ENCODE measurements around the gene ABI3. TPM values are rescaled to one million over a fixed set of nuclear protein-coding genes. Genes with fewer than 3 reads are reported as not detected.
"Not testable (repeated sequence)": the region's sequence is repeated elsewhere in the genome, so short reads cannot be mapped to it uniquely, and the experiment has no call there.

Gene ABI3, protein sequence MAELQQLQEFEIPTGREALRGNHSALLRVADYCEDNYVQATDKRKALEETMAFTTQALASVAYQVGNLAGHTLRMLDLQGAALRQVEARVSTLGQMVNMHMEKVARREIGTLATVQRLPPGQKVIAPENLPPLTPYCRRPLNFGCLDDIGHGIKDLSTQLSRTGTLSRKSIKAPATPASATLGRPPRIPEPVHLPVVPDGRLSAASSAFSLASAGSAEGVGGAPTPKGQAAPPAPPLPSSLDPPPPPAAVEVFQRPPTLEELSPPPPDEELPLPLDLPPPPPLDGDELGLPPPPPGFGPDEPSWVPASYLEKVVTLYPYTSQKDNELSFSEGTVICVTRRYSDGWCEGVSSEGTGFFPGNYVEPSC
- total RNA-seq, result 32.8 and 33.0 TPM in 2 replicates

DNA sequence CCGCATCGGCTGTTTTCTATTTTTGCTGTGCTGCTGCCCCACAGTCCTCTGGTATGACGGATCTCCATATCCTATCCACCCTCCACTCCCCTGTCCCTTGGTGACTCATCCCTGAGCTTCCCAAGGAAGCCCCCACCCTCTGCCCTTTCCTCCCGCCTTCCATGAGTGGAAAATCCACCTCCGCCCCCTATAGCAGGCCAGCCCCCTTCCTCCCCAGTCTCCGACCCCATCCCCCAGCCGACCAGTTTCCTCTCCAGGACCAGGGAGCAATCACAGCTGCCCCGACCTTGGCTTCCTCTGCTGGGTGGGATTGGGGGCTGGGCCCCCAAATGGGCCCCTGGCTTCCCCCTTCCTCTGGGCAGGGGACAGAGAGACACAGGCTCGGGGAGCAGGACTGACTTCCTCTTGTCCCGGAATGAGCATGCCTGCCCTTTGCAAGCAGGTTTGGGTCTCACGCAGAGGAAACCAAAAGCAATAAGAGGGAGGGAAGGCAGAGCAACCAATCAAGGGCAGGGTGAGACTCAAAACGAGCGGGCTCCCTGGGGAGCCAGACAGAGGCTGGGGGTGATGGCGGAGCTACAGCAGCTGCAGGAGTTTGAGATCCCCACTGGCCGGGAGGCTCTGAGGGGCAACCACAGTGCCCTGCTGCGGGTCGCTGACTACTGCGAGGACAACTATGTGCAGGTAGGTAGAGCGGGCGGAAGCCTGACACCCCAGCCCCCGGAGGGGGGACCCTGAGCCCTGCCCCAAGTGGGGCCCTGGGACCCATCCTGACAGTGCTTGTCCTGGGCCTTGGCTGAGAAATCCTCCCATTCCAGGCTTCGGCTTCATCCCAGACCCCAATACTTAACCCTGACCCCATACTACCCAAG is at the start of gene ABI3, which contains the start of gene GNGT2:
TSS of gene ABI3 (plus strand) at position 550 of the 872 bp plus-strand sequence. CDS start at position 568, 18 bp downstream.
TSS of gene GNGT2 (minus strand) at position 417 of the 872 bp plus-strand sequence. CDS start 3,152 bp downstream, outside the sequence.
- intact Hi-C loops (cut with micrococcal nuclease), result loop anchor here (1.0 kb wide), 2 partner anchors 8 to 18 kb away; no protein-coding TSS in a partner anchor
- peak; percentile 65 for DNase-seq (ENCODE audit: low spot score)
- Mint-ChIP-seq H3K36me3 (ENCODE audit: low read depth) (peaks cover 24% of the 10 kb centered on the region), H3K27me3 (ENCODE audit: insufficient read depth) (no peaks in the 10 kb centered on the region), H3K9me3 (no peaks in the 10 kb centered on the region), H3K4me1 (ENCODE audit: low read depth) (peaks cover 63% of the 10 kb centered on the region), H3K4me3 (peak within 1 kb of the TSS; percentile 96), H3K27ac (peak within 1 kb of the TSS; percentile 88)

DNA sequence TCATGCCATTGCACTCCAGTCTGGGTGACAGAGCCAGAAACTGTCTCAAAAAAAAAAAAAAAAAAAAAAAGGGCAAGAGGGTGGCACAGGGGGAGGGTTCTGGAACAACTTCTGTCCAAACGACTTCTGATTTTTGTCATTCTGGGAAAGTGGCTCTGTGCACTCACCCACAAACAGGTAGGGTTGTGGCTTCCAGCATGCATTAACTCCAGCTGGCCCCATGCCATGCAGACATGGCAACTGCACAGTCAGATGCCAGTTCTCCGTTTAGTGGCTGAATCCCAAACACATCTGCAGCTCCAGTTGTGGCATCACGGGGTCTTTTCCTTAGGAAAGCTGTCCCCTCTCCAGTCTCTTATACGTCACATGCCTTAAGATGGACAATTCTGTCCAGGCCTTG is 47.6 kb upstream of the ABI3 start:
- intact Hi-C loops (cut with micrococcal nuclease), result no loop called here
- no peaks in the 10 kb centered on the region for H3K36me3 Mint-ChIP-seq (ENCODE audit: low read depth)

DNA sequence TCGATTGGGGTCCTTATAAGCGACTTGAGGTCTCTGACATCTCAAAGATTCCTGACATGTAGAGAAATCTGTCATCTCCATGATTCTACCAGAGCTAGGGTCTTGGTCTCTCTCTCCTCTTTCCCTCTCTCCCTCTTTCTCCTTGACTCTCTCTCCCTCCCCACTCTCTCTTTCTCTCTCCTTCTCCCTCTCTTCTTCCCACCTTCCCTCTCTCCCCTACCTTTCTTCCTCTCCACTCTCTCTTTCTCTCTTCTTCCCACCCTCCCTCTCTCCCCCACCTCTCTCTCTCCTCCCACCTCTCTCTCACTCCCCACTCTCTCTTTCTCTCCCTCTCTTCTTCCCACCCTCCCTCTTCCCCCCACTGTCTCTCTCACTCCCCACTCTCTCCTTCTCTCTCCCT is 45.4 kb upstream of the ABI3 start:
- no peak overlapping the region for H3K27ac Mint-ChIP-seq
- H3K4me3 Mint-ChIP-seq, result no peak overlapping the region
- H3K36me3 Mint-ChIP-seq (ENCODE audit: low read depth), result no peaks in the 10 kb centered on the region
- DNase-seq (ENCODE audit: low spot score), result no peak
- intact Hi-C loops (cut with micrococcal nuclease), result no loop called here
- no peaks in the 10 kb centered on the region for H3K9me3 Mint-ChIP-seq
- H3K4me1 Mint-ChIP-seq (ENCODE audit: low read depth), result no peaks in the 10 kb centered on the region
- H3K27me3 Mint-ChIP-seq (ENCODE audit: insufficient read depth), result peaks cover 17% of the 10 kb centered on the region

More for the DNA sequence above, 47.6 kb upstream of the ABI3 start:
- no peak for DNase-seq (ENCODE audit: low spot score)
- Mint-ChIP-seq H3K9me3 (no peaks in the 10 kb centered on the region), H3K27ac (no peak overlapping the region), H3K27me3 (ENCODE audit: insufficient read depth) (peaks cover 21% of the 10 kb centered on the region), H3K4me1 (ENCODE audit: low read depth) (no peaks in the 10 kb centered on the region), H3K4me3 (no peak overlapping the region)

DNA sequence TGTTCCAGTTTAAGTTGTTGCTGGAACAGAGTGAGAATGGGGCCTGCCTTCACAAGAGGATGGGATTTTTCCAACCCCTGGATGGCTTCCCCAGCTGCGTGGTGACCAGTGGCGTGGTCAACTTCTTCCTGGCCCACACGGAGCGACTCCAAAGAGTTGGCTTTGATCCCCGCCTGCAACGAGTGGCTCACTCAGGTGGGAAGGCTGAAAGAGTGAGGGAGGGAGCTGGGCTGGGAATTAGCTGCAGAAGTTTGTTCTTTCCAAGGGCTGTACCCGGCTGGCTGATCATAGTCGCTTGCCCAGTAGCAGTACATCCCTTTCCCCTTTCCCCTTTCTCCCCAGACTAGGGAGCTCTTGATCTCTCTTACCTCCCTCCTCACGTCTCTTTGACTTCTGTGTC is 41.8 kb upstream of the ABI3 start:
- DNase-seq (ENCODE audit: low spot score), result no peak
- H3K27ac Mint-ChIP-seq, result no peak overlapping the region
- peaks cover 25% of the 10 kb centered on the region for H3K27me3 Mint-ChIP-seq (ENCODE audit: insufficient read depth)
- no peaks in the 10 kb centered on the region for H3K4me1 Mint-ChIP-seq (ENCODE audit: low read depth)
- intact Hi-C loops (cut with micrococcal nuclease), result no loop called here
- peaks cover 2% of the 10 kb centered on the region for H3K9me3 Mint-ChIP-seq
- H3K36me3 Mint-ChIP-seq (ENCODE audit: low read depth), result no peaks in the 10 kb centered on the region
- H3K4me3 Mint-ChIP-seq, result no peak overlapping the region

DNA sequence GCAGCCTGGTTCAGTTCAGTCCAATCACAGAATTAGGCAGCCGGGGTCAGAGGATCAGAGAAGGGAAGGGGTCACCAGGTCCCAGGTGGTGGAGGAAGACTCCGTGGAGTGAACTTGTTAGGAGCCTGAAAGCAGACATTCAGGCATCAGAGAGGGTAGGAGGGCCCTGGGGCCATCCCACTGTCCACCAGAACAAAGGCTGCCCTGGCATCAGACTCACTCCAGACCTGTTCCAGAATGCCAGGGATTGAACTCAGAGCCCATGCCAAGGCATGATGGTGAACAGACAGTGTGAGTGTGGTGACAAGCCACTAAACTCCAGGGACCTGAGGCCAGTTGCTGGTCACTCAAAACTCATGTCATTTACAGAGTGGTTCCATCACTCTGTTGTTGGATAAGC is 40.3 kb upstream of the ABI3 start:
- Mint-ChIP-seq H3K36me3 (ENCODE audit: low read depth) (no peaks in the 10 kb centered on the region), H3K4me1 (ENCODE audit: low read depth) (no peaks in the 10 kb centered on the region), H3K9me3 (peaks cover 14% of the 10 kb centered on the region), H3K27me3 (ENCODE audit: insufficient read depth) (peaks cover 20% of the 10 kb centered on the region), H3K27ac (no peak overlapping the region), H3K4me3 (no peak overlapping the region)
- DNase-seq (ENCODE audit: low spot score), result no peak
- intact Hi-C loops (cut with micrococcal nuclease), result no loop called here

DNA sequence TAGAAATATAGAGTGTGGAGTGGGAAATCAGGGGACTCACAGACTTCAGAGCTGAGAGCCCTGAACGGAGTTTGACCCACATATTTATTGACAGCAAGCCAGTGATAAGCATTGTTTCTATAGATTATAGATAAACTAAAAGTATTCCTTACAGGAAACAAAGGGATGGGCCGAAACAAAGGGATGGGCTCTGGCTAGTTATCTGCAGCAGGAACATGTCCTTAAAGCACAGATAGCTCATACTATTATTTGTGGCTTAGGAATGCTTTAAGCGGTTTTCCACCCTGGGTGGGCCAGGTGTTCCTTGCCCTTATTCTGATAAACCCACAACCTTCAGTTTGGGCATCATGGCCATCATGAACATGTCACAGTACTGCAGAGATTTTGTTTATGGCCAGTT is 39.8 kb upstream of the ABI3 start:
- not testable (repeated sequence) for H3K4me3 Mint-ChIP-seq

DNA sequence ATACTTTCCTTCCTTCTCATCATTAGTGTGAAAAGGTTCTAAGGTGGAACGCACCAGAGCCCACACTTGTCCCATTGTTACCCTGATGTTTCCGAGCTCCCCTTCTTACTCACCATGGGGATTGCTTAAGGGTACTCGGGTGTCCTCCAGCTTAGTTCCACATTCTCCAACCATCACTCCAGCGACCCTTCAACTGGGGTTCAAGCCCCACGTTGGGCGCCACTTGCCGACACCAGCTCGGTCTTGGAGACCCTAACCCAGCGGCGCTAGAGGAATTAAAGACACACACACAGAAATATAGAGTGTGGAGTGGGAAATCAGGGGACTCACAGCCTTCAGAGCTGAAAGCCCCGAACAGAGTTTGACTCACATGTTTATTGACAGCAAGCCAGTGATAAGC is 34.5 kb upstream of the ABI3 start:
- H3K4me3 Mint-ChIP-seq; intact Hi-C loops (cut with micrococcal nuclease); H3K27ac Mint-ChIP-seq; H3K36me3 Mint-ChIP-seq (ENCODE audit: low read depth); H3K4me1 Mint-ChIP-seq (ENCODE audit: low read depth); DNase-seq (ENCODE audit: low spot score): not testable (repeated sequence)
- peaks cover 36% of the 10 kb centered on the region for H3K9me3 Mint-ChIP-seq
- H3K27me3 Mint-ChIP-seq (ENCODE audit: insufficient read depth), result peaks cover 14% of the 10 kb centered on the region

More for the DNA sequence above, 39.8 kb upstream of the ABI3 start:
- DNase-seq (ENCODE audit: low spot score); intact Hi-C loops (cut with micrococcal nuclease); H3K36me3 Mint-ChIP-seq (ENCODE audit: low read depth); H3K27ac Mint-ChIP-seq; H3K4me1 Mint-ChIP-seq (ENCODE audit: low read depth): not testable (repeated sequence)
- Mint-ChIP-seq H3K27me3 (ENCODE audit: insufficient read depth) (peaks cover 18% of the 10 kb centered on the region), H3K9me3 (peaks cover 19% of the 10 kb centered on the region)

DNA sequence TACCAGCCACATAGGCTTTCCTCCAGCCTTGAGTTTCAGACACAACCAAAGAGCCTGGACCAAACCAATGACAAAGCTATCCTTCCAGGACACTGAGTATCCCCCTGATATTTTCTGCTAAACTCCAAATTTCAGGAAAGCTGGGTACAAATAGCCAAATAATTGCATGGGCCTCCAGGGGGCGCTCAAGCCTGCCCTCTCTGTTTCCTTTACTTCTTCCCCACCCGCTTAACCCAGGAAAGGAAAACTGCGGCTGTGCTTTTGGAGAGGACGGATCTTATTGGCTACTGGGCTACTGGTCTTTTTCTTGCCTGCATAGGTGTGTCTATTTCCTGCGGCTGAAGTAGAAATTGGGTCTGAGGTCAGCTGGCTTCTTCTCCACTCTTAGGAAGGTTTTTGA is 30.2 kb upstream of the ABI3 start:
- Mint-ChIP-seq H3K27me3 (ENCODE audit: insufficient read depth) (peaks cover 8% of the 10 kb centered on the region), H3K36me3 (ENCODE audit: low read depth) (peaks cover 6% of the 10 kb centered on the region), H3K4me1 (ENCODE audit: low read depth) (peaks cover 5% of the 10 kb centered on the region), H3K9me3 (peaks cover 30% of the 10 kb centered on the region), H3K4me3 (no peak overlapping the region), H3K27ac (no peak overlapping the region)
- intact Hi-C loops (cut with micrococcal nuclease), result loop anchor here (1.0 to 2.0 kb wide), 3 partner anchors 38 to 110 kb away; no protein-coding TSS in a partner anchor
- DNase-seq (ENCODE audit: low spot score), result peak; percentile 32

DNA sequence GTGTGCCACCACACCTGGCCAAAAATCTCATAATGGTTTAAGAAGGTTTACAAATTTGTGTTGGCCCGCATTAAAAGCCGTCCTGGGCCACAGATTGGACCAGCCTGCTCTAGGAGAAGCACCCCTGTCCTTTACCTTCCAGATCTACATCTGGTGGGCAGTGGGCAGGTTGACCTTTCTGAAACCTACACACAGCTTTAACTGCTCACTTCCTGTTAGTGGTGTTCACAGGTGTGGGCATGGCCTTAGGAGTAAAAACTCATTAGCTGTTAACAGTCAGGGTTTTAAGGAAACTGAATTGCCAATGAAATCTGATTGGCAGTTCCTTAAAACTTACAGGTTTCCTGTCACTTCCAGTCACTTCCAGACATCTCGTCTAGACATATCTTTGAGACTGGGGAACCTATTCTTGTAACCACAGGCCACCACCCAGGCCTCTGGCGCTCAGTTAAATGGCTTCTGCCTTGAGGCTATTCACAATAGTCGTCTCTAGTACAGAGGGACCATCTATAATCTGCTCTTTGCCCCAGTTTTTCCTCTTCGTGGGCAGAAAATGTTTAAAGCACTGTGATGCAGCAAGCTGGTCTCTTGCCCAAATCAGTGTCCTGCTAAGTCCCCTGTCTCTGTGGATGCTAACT is 29.4 kb upstream of the ABI3 start:
- H3K4me3 Mint-ChIP-seq, result no peak overlapping the region
- peaks cover 5% of the 10 kb centered on the region for H3K4me1 Mint-ChIP-seq (ENCODE audit: low read depth)
- intact Hi-C loops (cut with micrococcal nuclease), result loop anchor here (1.0 to 2.0 kb wide), 3 partner anchors 38 to 109 kb away; no protein-coding TSS in a partner anchor
- DNase-seq (ENCODE audit: low spot score), result no peak
- peaks cover 5% of the 10 kb centered on the region for H3K36me3 Mint-ChIP-seq (ENCODE audit: low read depth)
- peaks cover 10% of the 10 kb centered on the region for H3K27me3 Mint-ChIP-seq (ENCODE audit: insufficient read depth)
- H3K9me3 Mint-ChIP-seq, result peaks cover 30% of the 10 kb centered on the region
- H3K27ac Mint-ChIP-seq, result no peak overlapping the region

DNA sequence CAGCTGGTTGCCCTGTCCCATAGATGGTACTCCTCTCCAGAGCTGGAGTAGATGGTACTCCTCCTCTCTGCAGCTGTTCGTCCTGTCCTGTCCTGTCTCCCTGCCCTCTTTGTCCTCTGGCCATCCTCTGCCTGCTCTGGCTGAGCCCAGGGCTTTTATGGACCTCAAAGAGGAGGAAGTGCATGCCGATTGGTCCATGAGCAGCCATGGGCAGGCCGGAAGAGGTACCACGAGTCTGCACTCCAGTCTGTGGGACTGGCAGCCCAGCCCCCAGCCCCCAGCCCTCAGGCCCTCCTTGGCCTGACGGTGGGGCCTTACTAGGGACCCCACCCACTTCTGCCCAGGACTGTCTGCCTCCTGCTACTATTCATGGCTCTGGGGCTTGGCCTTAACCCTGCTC is 27.2 kb upstream of the ABI3 start:
- Mint-ChIP-seq H3K27ac (no peak overlapping the region), H3K27me3 (ENCODE audit: insufficient read depth) (peaks cover 10% of the 10 kb centered on the region), H3K36me3 (ENCODE audit: low read depth) (peaks cover 5% of the 10 kb centered on the region), H3K9me3 (peaks cover 20% of the 10 kb centered on the region), H3K4me1 (ENCODE audit: low read depth) (peaks cover 5% of the 10 kb centered on the region), H3K4me3 (no peak overlapping the region)
- intact Hi-C loops (cut with micrococcal nuclease), result no loop called here
- no peak for DNase-seq (ENCODE audit: low spot score)

DNA sequence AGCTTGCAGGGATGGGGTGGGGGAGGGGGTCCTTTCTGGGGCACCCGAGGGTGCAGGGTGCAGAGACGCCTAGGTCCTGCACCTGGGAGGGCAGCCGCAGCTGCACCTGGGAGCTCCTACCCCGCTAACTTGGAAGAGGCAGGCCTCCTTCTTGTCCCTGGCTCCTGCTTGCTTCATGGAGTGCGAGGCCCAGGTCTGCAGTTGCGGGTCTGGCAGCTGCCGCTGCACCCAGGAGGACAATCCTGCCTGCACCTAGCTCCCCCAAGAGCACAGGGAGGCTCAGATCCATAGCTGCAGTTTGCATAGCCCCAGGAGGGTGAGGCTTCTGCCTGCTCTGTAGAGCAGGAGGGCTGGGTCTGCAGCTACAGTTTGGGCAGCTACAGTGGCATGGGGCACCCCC is 26.7 kb upstream of the ABI3 start:
- peaks cover 20% of the 10 kb centered on the region for H3K9me3 Mint-ChIP-seq
- H3K36me3 Mint-ChIP-seq (ENCODE audit: low read depth), result peaks cover 5% of the 10 kb centered on the region
- peaks cover 5% of the 10 kb centered on the region for H3K4me1 Mint-ChIP-seq (ENCODE audit: low read depth)
- no peak for DNase-seq (ENCODE audit: low spot score)
- peaks cover 7% of the 10 kb centered on the region for H3K27me3 Mint-ChIP-seq (ENCODE audit: insufficient read depth)
- no peak overlapping the region for H3K4me3 Mint-ChIP-seq
- intact Hi-C loops (cut with micrococcal nuclease), result no loop called here
- H3K27ac Mint-ChIP-seq, result no peak overlapping the region

DNA sequence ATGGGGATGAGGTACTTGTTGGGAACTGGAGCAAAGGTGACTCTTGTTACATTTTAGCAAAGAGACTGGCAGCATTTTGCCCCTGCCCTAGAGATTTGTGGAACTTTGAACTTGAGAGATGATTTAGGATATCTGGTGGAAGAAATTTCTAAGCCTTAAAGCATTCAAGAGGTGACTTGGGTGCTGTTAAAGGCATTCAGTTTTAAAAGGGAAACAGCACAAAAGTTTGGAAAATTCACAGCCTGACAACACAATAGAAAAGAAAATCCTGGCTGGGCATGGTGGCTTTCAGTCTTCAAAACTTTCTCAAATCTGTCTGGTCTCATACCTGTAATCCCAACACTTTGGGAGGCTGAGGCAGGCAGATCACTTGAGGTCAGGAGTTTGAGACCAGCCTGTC is 26.0 kb upstream of the ABI3 start:
- peaks cover 20% of the 10 kb centered on the region for H3K9me3 Mint-ChIP-seq
- DNase-seq (ENCODE audit: low spot score); H3K27me3 Mint-ChIP-seq (ENCODE audit: insufficient read depth); H3K36me3 Mint-ChIP-seq (ENCODE audit: low read depth); H3K27ac Mint-ChIP-seq; H3K4me3 Mint-ChIP-seq; intact Hi-C loops (cut with micrococcal nuclease); H3K4me1 Mint-ChIP-seq (ENCODE audit: low read depth): not testable (repeated sequence)
